ENCODE results near the gene KCNG3.

KCNG3 gene

DNA sequence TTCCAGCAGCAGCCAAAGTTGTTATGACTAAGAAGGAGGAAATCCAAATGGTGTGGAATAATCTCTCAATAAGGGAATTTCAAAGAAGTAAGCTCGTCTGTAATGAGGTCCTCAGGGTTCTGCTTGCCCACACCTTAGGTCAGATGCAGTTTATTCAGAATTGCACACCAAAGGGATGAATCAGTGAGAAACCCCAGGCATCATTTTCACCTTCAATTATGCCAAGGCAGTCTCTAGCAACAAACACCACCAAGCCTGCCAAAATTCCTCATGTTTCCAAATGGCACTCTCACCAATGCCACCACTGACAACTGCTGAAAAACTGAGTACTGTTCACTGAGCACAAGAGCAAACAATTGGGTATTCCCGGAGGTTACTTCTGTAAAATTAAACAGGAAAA lies 43.6 kb downstream of the KCNG3 start:
- TF ChIP-seq, protein P1, sequence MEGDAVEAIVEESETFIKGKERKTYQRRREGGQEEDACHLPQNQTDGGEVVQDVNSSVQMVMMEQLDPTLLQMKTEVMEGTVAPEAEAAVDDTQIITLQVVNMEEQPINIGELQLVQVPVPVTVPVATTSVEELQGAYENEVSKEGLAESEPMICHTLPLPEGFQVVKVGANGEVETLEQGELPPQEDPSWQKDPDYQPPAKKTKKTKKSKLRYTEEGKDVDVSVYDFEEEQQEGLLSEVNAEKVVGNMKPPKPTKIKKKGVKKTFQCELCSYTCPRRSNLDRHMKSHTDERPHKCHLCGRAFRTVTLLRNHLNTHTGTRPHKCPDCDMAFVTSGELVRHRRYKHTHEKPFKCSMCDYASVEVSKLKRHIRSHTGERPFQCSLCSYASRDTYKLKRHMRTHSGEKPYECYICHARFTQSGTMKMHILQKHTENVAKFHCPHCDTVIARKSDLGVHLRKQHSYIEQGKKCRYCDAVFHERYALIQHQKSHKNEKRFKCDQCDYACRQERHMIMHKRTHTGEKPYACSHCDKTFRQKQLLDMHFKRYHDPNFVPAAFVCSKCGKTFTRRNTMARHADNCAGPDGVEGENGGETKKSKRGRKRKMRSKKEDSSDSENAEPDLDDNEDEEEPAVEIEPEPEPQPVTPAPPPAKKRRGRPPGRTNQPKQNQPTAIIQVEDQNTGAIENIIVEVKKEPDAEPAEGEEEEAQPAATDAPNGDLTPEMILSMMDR (IDR thresholded peaks at IDR 0.05; ENCODE audit: low read depth, low read length, missing control alignments): no peak
- in situ Hi-C loops (cut with HindIII; ENCODE audit: low sequenced_read_pairs): no loop called here
- H3K4me3 ChIP-seq (ENCODE audit: low read depth, low read length): no peak overlapping the region
- DNase-seq (ENCODE audit: low read depth): peak; percentile 13

GRCh38 chr2:42449163-42450087 lies 44.4 kb downstream of the KCNG3 start:
- DNase-seq (ENCODE audit: low read depth): no peak
- in situ Hi-C loops (cut with HindIII; ENCODE audit: low sequenced_read_pairs): no loop called here
- H3K4me3 ChIP-seq (ENCODE audit: low read depth, low read length): no peak overlapping the region
- TF ChIP-seq, protein P1 (IDR thresholded peaks at IDR 0.05; ENCODE audit: low read depth, low read length, missing control alignments): no peak

GRCh38 chr2:42448163-42448562 lies 45.6 kb downstream of the KCNG3 start:
- in situ Hi-C loops (cut with HindIII; ENCODE audit: low sequenced_read_pairs): no loop called here
- H3K4me3 ChIP-seq (ENCODE audit: low read depth, low read length): no peak overlapping the region
- TF ChIP-seq, protein P1 (IDR thresholded peaks at IDR 0.05; ENCODE audit: low read depth, low read length, missing control alignments): no peak
- no peak for DNase-seq (ENCODE audit: low read depth)

GRCh38 chr2:42446503-42447271 lies 47.1 kb downstream of the KCNG3 start:
- in situ Hi-C loops (cut with HindIII; ENCODE audit: low sequenced_read_pairs): no loop called here
- no peak overlapping the region for H3K4me3 ChIP-seq (ENCODE audit: low read depth, low read length)
- TF ChIP-seq, protein P1 (IDR thresholded peaks at IDR 0.05; ENCODE audit: low read depth, low read length, missing control alignments): no peak
- DNase-seq (ENCODE audit: low read depth): no peak

- H3K4me3 ChIP-seq (ENCODE audit: low read depth, low read length): no peak overlapping the region
- TF ChIP-seq, protein P1 (IDR thresholded peaks at IDR 0.05; ENCODE audit: low read depth, low read length, missing control alignments): no peak
- in situ Hi-C loops (cut with HindIII; ENCODE audit: low sequenced_read_pairs): loop anchor here (5.0 kb wide), 1 partner anchor 53 kb away; no protein-coding TSS in a partner anchor
- DNase-seq (ENCODE audit: low read depth): no peak
Observed at GRCh38 chr2:42443718-42444399, 49.9 kb downstream of the KCNG3 start.

- TF ChIP-seq, protein P1 (IDR thresholded peaks at IDR 0.05; ENCODE audit: low read depth, low read length, missing control alignments): no peak
- no peak for DNase-seq (ENCODE audit: low read depth)
- in situ Hi-C loops (cut with HindIII; ENCODE audit: low sequenced_read_pairs): loop anchor here (5.0 kb wide), 1 partner anchor 55 kb away; no protein-coding TSS in a partner anchor
- no peak overlapping the region for H3K4me3 ChIP-seq (ENCODE audit: low read depth, low read length)
Observed at GRCh38 chr2:42442774-42443173, 51.0 kb downstream of the KCNG3 start.

All from astrocyte of the cerebellum (primary cell).